CD4-positive, alpha-beta memory T cell (primary cell): ENCODE data around the gene TMEM141. TPM values are rescaled to one million over a fixed set of nuclear protein-coding genes. Genes with fewer than 3 reads are reported as not detected.

Experiments used
- CTCF ChIA-PET: fragments of 350-600 bp; sonication (Branson Sonifier 250); formaldehyde crosslinking; loops from one replicate; lab custom pipeline; 2021; ENCODE audit warnings: inconsistent platforms; ENCODE audit not compliant: partially characterized antibody; lab: Charles Lee
- POLR2A ChIA-PET: fragments of 350-600 bp; sonication (Branson Sonifier 250); formaldehyde crosslinking; loops from one replicate; lab custom pipeline; 2021; ENCODE audit not compliant: partially characterized antibody; lab: Charles Lee
- DNase-seq, 5 donors: peaks; one replicate each; pipeline versions ENCODE4 v3.0.0 to v3.0.0-alpha.2; 2020 to 2022; ENCODE audit warnings: mixed read lengths in 1 of 5
- H3K27ac ChIP-seq: one replicate; pipeline ENCODE4 v1.7.0; 2013; ENCODE audit warnings: low read depth, low read length
- H3K27me3 ChIP-seq: 2 replicates; pipeline ENCODE4 v1.7.0; 2013; ENCODE audit warnings: mild to moderate bottlenecking, low read length, moderate library complexity; ENCODE audit not compliant: insufficient read depth
- H3K36me3 ChIP-seq: 2 replicates; pipeline ENCODE4 v1.7.0; 2013; ENCODE audit warnings: mild to moderate bottlenecking, low read length, moderate library complexity; ENCODE audit not compliant: insufficient read depth
- H3K4me1 ChIP-seq: 2 replicates; pipeline ENCODE4 v1.7.0; 2013; ENCODE audit warnings: mild to moderate bottlenecking, low read length, moderate library complexity; ENCODE audit not compliant: insufficient read depth
- H3K4me3 ChIP-seq, 2 donors: one replicate each; pipeline ENCODE4 v1.7.0; 2013; ENCODE audit warnings: low read length in 2 of 2, mild to moderate bottlenecking in 1 of 2
- H3K9me3 ChIP-seq, 2 donors: one replicate each; pipeline ENCODE4 v1.7.0; 2013; ENCODE audit warnings: low read length in 2 of 2, control low read depth in 1 of 2; ENCODE audit not compliant: control insufficient read depth in 1 of 2
- H3K27ac Mint-ChIP-seq, 7 donors: one replicate each; pipeline ENCODE4 v1.8.0; 2020 to 2021; ENCODE audit warnings: mixed read lengths in 7 of 7, mild to moderate bottlenecking in 6 of 7, inconsistent platforms in 3 of 7, moderate library complexity in 3 of 7
- H3K27me3 Mint-ChIP-seq, 2 donors: one replicate each; pipeline ENCODE4 v1.8.0; 2020 to 2021; ENCODE audit warnings: mixed read lengths in 2 of 2
- H3K36me3 Mint-ChIP-seq, 2 donors: one replicate each; pipeline ENCODE4 v1.8.0; 2020 to 2021; ENCODE audit warnings: mixed read lengths in 2 of 2, inconsistent platforms in 1 of 2, mild to moderate bottlenecking in 1 of 2
- H3K4me1 Mint-ChIP-seq, 4 donors: one replicate each; pipeline ENCODE4 v1.8.0; 2020 to 2021; ENCODE audit warnings: mixed read lengths in 4 of 4, mild to moderate bottlenecking in 1 of 4
- H3K4me3 Mint-ChIP-seq, 8 donors: one replicate each; pipeline ENCODE4 v1.8.0; 2020 to 2021; ENCODE audit warnings: mixed read lengths in 8 of 8, mild to moderate bottlenecking in 7 of 8, moderate library complexity in 6 of 8, inconsistent platforms in 3 of 8
- H3K9me3 Mint-ChIP-seq, 8 donors: one replicate each; pipeline ENCODE4 v1.8.0; 2020 to 2021; ENCODE audit warnings: mixed read lengths in 8 of 8, mild to moderate bottlenecking in 5 of 8, inconsistent platforms in 3 of 8, moderate library complexity in 1 of 8
- intact Hi-C: fragments of 100-400 bp; cut with micrococcal nuclease; formaldehyde crosslinking; loops from one replicate; pipeline ENCODE4 v1.15.1; 2023
- polyA plus RNA-seq, 2 donors: library from polyadenylated mRNA; unstranded; fragments of 300-500 nt; fragmentation: Illumina TruSeq; gene quantifications; one replicate each; pipeline ENCODE4 v1.2.3, GENCODE V29; 2021
- total RNA-seq, 2 experiments: library from RNA; stranded (reverse); gene quantifications; one replicate each; pipeline ENCODE4 v1.2.3, GENCODE V29; 2021

Gene TMEM141
- total RNA-seq (10 to 100 TPM; 51.1 to 53.4 TPM), polyA plus RNA-seq (10 to 100 TPM; 34.3 to 38.4 TPM)

DNA sequence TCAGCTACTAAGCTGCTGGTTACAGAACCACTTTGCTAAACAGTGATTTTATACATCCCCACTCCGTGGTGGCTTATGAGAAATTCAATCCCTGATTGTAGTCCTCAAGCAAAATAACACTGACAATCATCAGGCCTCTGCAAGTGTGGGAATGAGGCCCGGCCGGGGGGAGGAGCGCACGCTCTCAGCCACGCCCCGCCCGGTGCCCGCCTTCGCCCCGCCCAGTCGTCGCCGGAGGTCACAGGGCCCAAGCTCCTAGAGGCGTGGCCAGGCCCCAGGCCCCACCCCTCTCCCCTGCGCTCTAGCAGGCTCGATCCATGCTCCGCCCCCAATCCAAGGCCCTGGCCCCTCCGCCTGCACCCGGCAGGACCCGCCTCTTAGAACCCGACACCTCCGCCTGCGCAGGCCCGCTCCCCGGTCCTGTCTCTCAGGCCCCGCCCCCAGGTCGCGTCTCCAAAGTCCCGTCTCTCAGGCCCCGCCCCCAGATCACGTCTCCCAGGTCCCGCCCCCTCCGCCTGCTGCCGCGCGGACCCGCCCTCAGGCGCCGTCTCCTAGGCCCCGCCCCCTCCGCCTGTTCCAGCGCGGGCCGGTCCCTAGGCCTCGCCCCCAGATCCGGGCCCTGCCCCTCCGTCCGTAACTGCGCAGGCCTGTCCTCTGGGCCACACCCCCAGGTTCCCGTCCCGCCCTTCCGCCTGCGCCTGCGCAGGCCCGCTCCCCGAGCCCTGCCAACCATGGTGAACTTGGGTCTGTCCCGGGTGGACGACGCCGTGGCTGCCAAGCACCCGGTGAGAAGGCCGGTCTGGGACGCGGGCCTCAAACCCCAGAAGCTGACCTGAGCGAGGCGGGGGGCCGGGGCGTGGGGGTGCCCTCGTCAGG, at the start of gene TMEM141:
Gene TMEM141 (plus strand): TSS at position 705 of the 876 bp plus-strand sequence. CDS start 27 bp downstream, at position 732.
- H3K27ac ChIP-seq, result peak within 1 kb of the TSS; percentile 93
- H3K9me3 ChIP-seq, result no peaks in the 10 kb centered on the region
- H3K27me3 Mint-ChIP-seq, result no peaks in the 10 kb centered on the region
- peaks cover 0 to 4% of the 10 kb centered on the region in 2 donors for H3K36me3 Mint-ChIP-seq
- H3K27ac Mint-ChIP-seq, result peak within 1 kb of the TSS; percentile 91 to 98 (median 95)
- CTCF ChIA-PET, result interaction anchor here (1.0 to 6.8 kb wide), 3 partner anchors 239 to 244 kb away, joined by 3 to 64 read pairs (median 3); no protein-coding TSS in a partner anchor
- H3K4me1 ChIP-seq, result peaks cover 28% of the 10 kb centered on the region
- H3K4me1 Mint-ChIP-seq, result peaks cover 8 to 42% (median 24%) of the 10 kb centered on the region in 4 donors
- peaks cover 14% of the 10 kb centered on the region for H3K36me3 ChIP-seq
- H3K9me3 Mint-ChIP-seq, result no peaks in the 10 kb centered on the region
- no peaks in the 10 kb centered on the region for H3K27me3 ChIP-seq
- DNase-seq, result peak; percentile 99 to 100 (median 99)
- intact Hi-C loops, result loop anchor here (1.0 to 5.0 kb wide), 11 partner anchors 9 to 800 kb away; partner anchors contain the start of genes FBXW5, PAXX, PHPT1 and RABL6
- peak within 1 kb of the TSS; percentile 81 to 88 (median 85) for H3K4me3 Mint-ChIP-seq
- peak within 1 kb of the TSS; percentile 61 to 86 for H3K4me3 ChIP-seq
- POLR2A ChIA-PET, result interaction anchor here (0.6 to 4.4 kb wide), 19 partner anchors 9 to 450 kb away, joined by 3 to 38 read pairs (median 4); partner anchors contain the start of genes FBXW5, RABL6, RNF208 and TUBB4B

DNA sequence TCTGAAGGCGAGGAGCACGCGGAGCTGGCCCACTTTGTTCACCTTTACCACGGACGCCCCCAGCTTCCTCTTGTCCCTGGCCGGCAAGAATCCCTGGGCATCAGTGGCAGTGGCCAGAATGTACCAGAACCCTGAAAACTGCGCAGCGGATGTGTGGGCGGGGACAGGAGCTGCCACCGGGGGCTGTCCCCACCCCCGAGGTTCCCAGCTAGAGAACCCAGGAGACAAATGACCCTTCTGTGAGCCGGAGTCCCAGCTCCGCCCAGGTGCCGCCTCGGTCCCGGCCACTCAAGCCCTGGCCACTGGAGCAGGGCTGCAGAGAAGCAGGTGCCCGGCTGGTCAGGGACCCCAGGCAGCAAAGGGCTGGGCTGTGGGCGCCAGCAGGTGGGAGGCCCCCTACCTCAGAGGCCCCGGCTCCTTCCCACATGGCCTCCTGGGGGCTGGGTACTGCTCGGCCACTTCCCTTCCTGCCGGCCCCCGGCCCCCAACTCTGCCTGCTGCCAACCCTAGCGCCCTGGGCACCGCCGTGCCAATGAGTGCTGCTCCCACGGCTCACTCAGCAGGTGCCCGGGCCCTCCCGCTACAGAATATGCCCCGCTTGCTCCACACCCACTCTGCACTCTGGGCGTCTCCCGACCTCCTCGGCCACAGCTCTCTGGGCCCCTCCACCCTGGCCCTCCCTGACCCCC, 49.1 kb upstream of the TMEM141 start:
- Histone ChIP-seq H3K4me3 (peak overlapping the region in 1 of 2 donors; percentile 28), H3K9me3 (no peaks in the 10 kb centered on the region), H3K4me1 (peaks cover 13% of the 10 kb centered on the region), H3K36me3 (no peaks in the 10 kb centered on the region), H3K27me3 (no peaks in the 10 kb centered on the region), H3K27ac (no peak overlapping the region)
- Mint-ChIP-seq H3K36me3 (no peaks in the 10 kb centered on the region), H3K9me3 (no peaks in the 10 kb centered on the region), H3K27me3 (peaks cover 0 to 2% of the 10 kb centered on the region in 2 donors), H3K4me1 (peaks cover 0 to 7% (median 3%) of the 10 kb centered on the region in 4 donors), H3K4me3 (peak overlapping the region in 6 of 8 donors; percentile 25 to 76 (median 68)), H3K27ac (no peak overlapping the region)
- intact Hi-C loops, result no loop called here
- POLR2A ChIA-PET, result interaction anchor here (0.7 to 1.5 kb wide), 2 partner anchors 14 to 17 kb away, joined by 3 to 13 read pairs; no protein-coding TSS in a partner anchor
- CTCF ChIA-PET, result no interaction called here
- peak in 1 of 5 donors; percentile 29 for DNase-seq

DNA sequence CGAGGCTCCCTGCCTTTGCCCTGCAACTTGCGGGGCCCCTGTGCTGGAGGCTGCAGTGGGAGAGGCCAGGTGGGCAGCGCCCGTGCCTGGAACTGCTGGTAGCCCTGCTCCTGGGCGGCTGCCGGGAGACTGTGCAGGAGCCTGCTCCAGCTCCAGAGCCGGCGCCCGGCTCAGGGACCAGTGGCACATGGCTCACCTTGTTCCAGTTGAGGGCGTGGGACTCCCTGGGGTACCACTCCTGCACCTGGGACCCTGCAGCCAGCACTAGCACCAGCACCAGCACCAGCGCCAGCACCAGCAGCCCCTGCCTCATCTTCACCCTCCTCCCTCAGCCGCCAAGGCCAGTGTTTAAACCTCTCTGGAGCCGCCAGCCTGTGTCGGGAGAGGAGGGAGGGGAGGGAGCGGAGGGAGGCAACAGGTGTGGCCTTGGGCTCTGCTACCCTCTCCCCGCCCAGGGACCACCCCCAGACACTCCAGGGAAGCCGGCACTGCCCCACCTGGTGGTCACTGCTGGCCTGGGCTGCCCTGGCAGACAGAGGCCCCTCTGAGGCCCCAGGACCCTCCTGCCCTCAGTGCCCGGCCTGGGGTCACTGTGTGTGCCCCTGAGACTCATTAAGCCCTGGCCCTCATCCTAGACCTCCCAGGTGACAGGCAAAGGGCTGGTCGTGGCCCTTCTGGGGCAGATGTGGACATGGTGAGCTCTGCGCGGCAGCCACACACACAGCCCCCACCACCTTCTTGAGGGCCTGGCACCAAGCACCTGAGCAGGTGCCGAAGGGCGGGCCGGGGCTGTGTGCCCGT, 48.4 kb upstream of the TMEM141 start, which contains the start of gene LCN10:
Gene LCN10 (minus strand): TSS at position 350 of the 801 bp plus-strand sequence. CDS start 37 bp downstream, at position 313.
- Histone ChIP-seq H3K27ac (no peak within 1 kb of the TSS), H3K27me3 (no peaks in the 10 kb centered on the region), H3K9me3 (no peaks in the 10 kb centered on the region), H3K36me3 (no peaks in the 10 kb centered on the region), H3K4me1 (peaks cover 13% of the 10 kb centered on the region), H3K4me3 (peak within 1 kb of the TSS in 1 of 2 donors; percentile 28)
- no peaks in the 10 kb centered on the region for H3K9me3 Mint-ChIP-seq
- peak in 1 of 5 donors; percentile 35 for DNase-seq
- H3K36me3 Mint-ChIP-seq, result no peaks in the 10 kb centered on the region
- H3K27me3 Mint-ChIP-seq, result peaks cover 0 to 3% of the 10 kb centered on the region in 2 donors
- no peak within 1 kb of the TSS for H3K27ac Mint-ChIP-seq
- H3K4me3 Mint-ChIP-seq, result peak within 1 kb of the TSS in 6 of 8 donors; percentile 25 to 76 (median 68)
- ChIA-PET CTCF (no interaction called here), POLR2A (interaction anchor here (1.3 to 1.5 kb wide), 2 partner anchors 14 to 15 kb away, joined by 3 to 13 read pairs; no protein-coding TSS in a partner anchor)
- intact Hi-C loops, result no loop called here
- H3K4me1 Mint-ChIP-seq, result peaks cover 0 to 7% (median 3%) of the 10 kb centered on the region in 4 donors

DNA sequence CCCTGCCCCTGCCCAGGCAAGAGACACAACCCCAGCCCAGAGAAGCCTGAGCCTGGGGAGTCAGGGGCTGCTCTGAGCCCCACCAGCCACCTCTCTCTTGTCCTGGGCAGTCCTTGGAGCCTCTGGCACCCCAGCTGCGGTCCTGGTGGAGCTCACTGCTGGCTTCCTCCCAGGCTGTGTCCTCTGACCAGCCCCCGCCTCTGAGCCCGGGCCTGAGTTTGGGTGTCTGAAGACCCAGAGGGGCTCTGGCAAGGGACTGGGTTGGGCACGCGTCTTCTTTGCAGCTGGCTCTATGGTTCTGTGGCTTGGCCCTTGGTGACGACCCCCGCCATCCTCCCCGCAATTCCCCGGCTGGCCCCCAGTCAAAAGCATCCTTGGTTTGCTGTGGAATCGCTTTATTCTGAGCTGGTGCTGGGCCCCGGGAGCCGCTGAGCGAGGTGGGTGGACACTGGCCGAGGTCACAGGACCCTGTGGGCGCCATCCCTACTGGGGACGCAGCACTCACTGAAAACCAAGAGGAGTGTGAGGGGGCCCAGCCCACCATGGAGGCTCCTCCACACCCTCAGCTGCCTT, 47.4 kb upstream of the TMEM141 start:
- DNase-seq, result peak in 1 of 5 donors; percentile 28
- H3K4me1 ChIP-seq, result peaks cover 13% of the 10 kb centered on the region
- H3K9me3 ChIP-seq, result no peaks in the 10 kb centered on the region
- no peak overlapping the region for H3K4me3 Mint-ChIP-seq
- no peaks in the 10 kb centered on the region for H3K27me3 ChIP-seq
- CTCF ChIA-PET, result no interaction called here
- H3K4me3 ChIP-seq, result no peak overlapping the region
- no peak overlapping the region for H3K27ac ChIP-seq
- peaks cover 0 to 7% (median 3%) of the 10 kb centered on the region in 4 donors for H3K4me1 Mint-ChIP-seq
- intact Hi-C loops, result no loop called here
- H3K27ac Mint-ChIP-seq, result no peak overlapping the region
- POLR2A ChIA-PET, result interaction anchor here (1.3 kb wide), 1 partner anchor 16 kb away, joined by 3 read pairs; no protein-coding TSS in a partner anchor
- H3K36me3 Mint-ChIP-seq, result no peaks in the 10 kb centered on the region
- H3K9me3 Mint-ChIP-seq, result no peaks in the 10 kb centered on the region
- H3K27me3 Mint-ChIP-seq, result peaks cover 0 to 3% of the 10 kb centered on the region in 2 donors
- H3K36me3 ChIP-seq, result no peaks in the 10 kb centered on the region

DNA sequence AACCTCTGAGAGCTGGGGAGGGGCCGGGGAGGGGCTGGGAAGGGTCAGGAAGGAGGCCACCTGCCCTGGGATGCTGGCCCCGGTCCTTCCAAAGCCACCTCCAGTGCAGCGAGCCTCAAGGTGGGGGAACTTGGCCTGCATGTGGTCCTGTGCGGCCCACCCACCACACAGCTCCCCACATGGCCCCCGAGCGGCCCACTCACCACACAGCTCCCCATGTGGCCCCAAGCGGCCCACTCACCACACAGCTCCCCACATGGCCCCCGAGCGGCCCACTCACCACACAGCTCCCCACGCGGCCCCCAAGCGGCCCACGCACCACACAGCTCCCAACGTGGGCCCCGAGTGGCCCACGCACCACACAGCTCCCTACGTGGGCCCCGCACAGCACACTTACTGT, 46.4 kb upstream of the TMEM141 start:
- H3K27me3 Mint-ChIP-seq, result peaks cover 0 to 3% of the 10 kb centered on the region in 2 donors

More for the DNA sequence above, 46.4 kb upstream of the TMEM141 start:
- CTCF ChIA-PET, result no interaction called here
- Histone ChIP-seq H3K4me3 (no peak overlapping the region), H3K27me3 (no peaks in the 10 kb centered on the region), H3K9me3 (no peaks in the 10 kb centered on the region), H3K4me1 (peaks cover 13% of the 10 kb centered on the region), H3K27ac (no peak overlapping the region), H3K36me3 (no peaks in the 10 kb centered on the region)
- no peak for DNase-seq
- POLR2A ChIA-PET, result interaction anchor here (0.5 to 0.7 kb wide), 2 partner anchors 18 to 44 kb away, joined by 3 read pairs; no protein-coding TSS in a partner anchor
- intact Hi-C loops, result no loop called here
- Mint-ChIP-seq H3K4me1 (peaks cover 0 to 7% (median 3%) of the 10 kb centered on the region in 4 donors), H3K9me3 (no peaks in the 10 kb centered on the region), H3K36me3 (no peaks in the 10 kb centered on the region), H3K4me3 (no peak overlapping the region), H3K27ac (no peak overlapping the region)
